WTC11 (cell line): Measurements from ENCODE around the gene APMAP.

ENCODE experiments used
- AR ChIP-seq: fragments of 250-450 bp; sonication (Bioruptor Pico); IDR thresholded peaks from 2 replicates; pipeline ENCODE4 v1.9.0; 2021; ENCODE audit warnings: mild to moderate bottlenecking
- ATF2 ChIP-seq: sonication (generic); formaldehyde crosslinking; IDR thresholded peaks from 2 replicates; pipeline ENCODE4 v1.8.1; 2022; ENCODE audit warnings: low read depth, missing genetic modification reagents, borderline replicate concordance
- CTCF ChIP-seq: fragments of 200-600 bp; IDR thresholded peaks from 2 replicates; pipeline ENCODE4 v1.8.0; 2022; ENCODE audit warnings: antibody characterized with exemption
- ELF4 ChIP-seq: sonication (generic); formaldehyde crosslinking; IDR thresholded peaks from 2 replicates; pipeline ENCODE4 v1.8.1; 2022; ENCODE audit warnings: low read depth, mild to moderate bottlenecking, moderate library complexity, missing genetic modification reagents
- FOXP1 ChIP-seq: sonication (generic); formaldehyde crosslinking; IDR thresholded peaks from 2 replicates; pipeline ENCODE4 v1.8.0; 2022; ENCODE audit warnings: missing genetic modification reagents, mild to moderate bottlenecking, moderate library complexity, borderline replicate concordance
- GABPB1 ChIP-seq: sonication (generic); formaldehyde crosslinking; IDR thresholded peaks from 2 replicates; pipeline ENCODE4 v1.8.1; 2023; ENCODE audit warnings: mild to moderate bottlenecking, missing genetic modification reagents
- IRF2 ChIP-seq: sonication (generic); formaldehyde crosslinking; IDR thresholded peaks from 2 replicates; pipeline ENCODE4 v1.8.0; 2022; ENCODE audit warnings: low read depth, missing genetic modification reagents, borderline replicate concordance
- STAT6 ChIP-seq: sonication (generic); formaldehyde crosslinking; conservative IDR thresholded peaks from 2 replicates; pipeline ENCODE4 v1.8.1; 2023; ENCODE audit warnings: mild to moderate bottlenecking, low read depth, missing genetic modification reagents, moderate library complexity
- ZNF281 ChIP-seq: sonication (generic); formaldehyde crosslinking; IDR thresholded peaks from 2 replicates; pipeline ENCODE4 v1.8.0; 2023; ENCODE audit warnings: mild to moderate bottlenecking, missing genetic modification reagents

GRCh38 chr20:25020345-25020744 is 27.8 kb upstream of the APMAP start:
- no peak for TF ChIP-seq CTCF
- TF ChIP-seq STAT6 (CRISPR knock-in tag) = no peak
- TF ChIP-seq AR (CRISPR knock-in tag) = no peak
- TF ChIP-seq ELF4 = no peak
- no peak for TF ChIP-seq GABPB1
- no peak for TF ChIP-seq IRF2 (CRISPR knock-in tag)
- no peak for TF ChIP-seq ATF2 (CRISPR knock-in tag)
- no peak for TF ChIP-seq FOXP1 (CRISPR knock-in tag)
- no peak for TF ChIP-seq ZNF281 (CRISPR knock-in tag)
